Keratinocyte (primary cell): ENCODE results near the gene HSDL1. TPM values are rescaled to one million over a fixed set of nuclear protein-coding genes. Genes with fewer than 3 reads are reported as not detected.

Experiments
- DNase-seq: peaks from one replicate; pipeline ENCODE4 v3.0.0-alpha.2; 2011; ENCODE audit warnings: low read depth, missing footprints, low spot score
- FAIRE-seq: peaks from 2 replicates; lab custom pipeline; 2011; peaks lifted over from hg19 to GRCh38; lab: Jason Lieb, UNC
- H2AFZ ChIP-seq: 2 replicates; pipeline ENCODE4 v1.6.0; 2012; ENCODE audit warnings: low read length, control low read depth, inconsistent platforms; ENCODE audit not compliant: control insufficient read depth
- H3K27ac ChIP-seq: 2 replicates; pipeline ENCODE4 v1.5.1; 2011; ENCODE audit warnings: low read length; ENCODE audit not compliant: control insufficient read depth, insufficient read depth
- H3K27me3 ChIP-seq: 3 replicates; pipeline ENCODE4 v1.6.0; 2011; ENCODE audit warnings: low read length; ENCODE audit not compliant: control insufficient read depth, insufficient read depth; ENCODE audit errors: extremely low read depth
- H3K36me3 ChIP-seq, 2 experiments: 2 replicates in 1 of 2; 3 replicates in 1 of 2; pipeline ENCODE4 v1.5.1; 2011; ENCODE audit warnings: low read length in 2 of 2, mild to moderate bottlenecking in 1 of 2; ENCODE audit not compliant: control insufficient read depth in 2 of 2, insufficient read depth in 2 of 2; ENCODE audit errors: extremely low read depth in 1 of 2
- H3K4me1 ChIP-seq: 3 replicates; pipeline ENCODE4 v1.5.1; 2011; ENCODE audit warnings: low read length; ENCODE audit not compliant: control insufficient read depth, insufficient read depth; ENCODE audit errors: extremely low read depth
- H3K4me2 ChIP-seq: 3 replicates; pipeline ENCODE4 v1.6.0; 2011; ENCODE audit warnings: low read depth, low read length; ENCODE audit not compliant: control insufficient read depth, insufficient read depth; ENCODE audit errors: extremely low read depth
- H3K4me3 ChIP-seq, 3 experiments: fragments of 200-600 bp in 1 of 3; sonication (generic) in 1 of 3; 2 replicates in 2 of 3; 3 replicates in 1 of 3; pipeline ENCODE4 v1.5.1; 2011 to 2016; ENCODE audit warnings: low read length in 3 of 3, mild to moderate bottlenecking in 3 of 3, control low read depth in 2 of 3, inconsistent platforms in 1 of 3, low read depth in 1 of 3, mixed read lengths in 1 of 3, mixed run types in 1 of 3, moderate library complexity in 1 of 3; ENCODE audit not compliant: control insufficient read depth in 2 of 3, insufficient read depth in 2 of 3; ENCODE audit errors: extremely low read depth in 1 of 3
- H3K79me2 ChIP-seq: 2 replicates; pipeline ENCODE4 v1.6.0; 2012; ENCODE audit warnings: low read length; ENCODE audit not compliant: control insufficient read depth, insufficient read depth
- H3K9ac ChIP-seq: 3 replicates; pipeline ENCODE4 v1.6.0; 2011; ENCODE audit warnings: low read length; ENCODE audit not compliant: control insufficient read depth, insufficient read depth; ENCODE audit errors: extremely low read depth
- H3K9me1 ChIP-seq: 3 replicates; pipeline ENCODE4 v1.6.0; 2011; ENCODE audit warnings: low read length; ENCODE audit not compliant: control insufficient read depth, insufficient read depth; ENCODE audit errors: extremely low read depth
- H3K9me3 ChIP-seq: 2 replicates; pipeline ENCODE4 v1.5.1; 2012; ENCODE audit warnings: low read depth, low read length; ENCODE audit not compliant: control insufficient read depth
- H4K20me1 ChIP-seq: 3 replicates; pipeline ENCODE4 v1.6.0; 2011; ENCODE audit warnings: low read length; ENCODE audit not compliant: control insufficient read depth, insufficient read depth; ENCODE audit errors: extremely low read depth
- EZH2 ChIP-seq: IDR thresholded peaks from one replicate; pipeline ENCODE4 v1.6.1; 2012; ENCODE audit warnings: inconsistent platforms, mild to moderate bottlenecking, low read length, moderate library complexity
- dilution Hi-C: fragments of 300-500 bp; cut with MboI; formaldehyde crosslinking; loops from one replicate; pipeline ENCODE4 v1.7.0; 2020; ENCODE audit warnings: low sequenced_read_pairs; ENCODE audit not compliant: extremely low pct_ligation_motif_present
- polyA plus RNA-seq, 5 experiments: library from polyadenylated mRNA; depleted of rRNA in 3 of 5; stranded (reverse) in 3 of 5; stranded (forward) in 1 of 5; unstranded in 1 of 5; fragments of >200 nt; gene quantifications; 1 replicate in 1 of 5; 2 replicates in 3 of 5; 3 replicates in 1 of 5; pipeline versions ENCODE4 v1.2.1 to v1.2.3, GENCODE V29; 2011 to 2012; ENCODE audit warnings: missing spikeins in 2 of 5, low read depth in 1 of 5, low replicate concordance in 1 of 5
- TF ChIP-seq, protein P1 (sequence below), 3 experiments: IDR thresholded peaks in 1 of 3; conservative IDR thresholded peaks in 1 of 3; optimal IDR thresholded peaks in 1 of 3; 2 replicates in 2 of 3; 3 replicates in 1 of 3; pipeline versions ENCODE3 to v1.5.1; 2011; ENCODE audit warnings: low read length in 3 of 3, mild to moderate bottlenecking in 3 of 3, moderate library complexity in 2 of 3, control low read depth in 1 of 3, inconsistent platforms in 1 of 3; ENCODE audit not compliant: insufficient read depth in 2 of 3; ENCODE audit errors: extremely low read depth in 1 of 3

HSDL1 gene
- polyA plus RNA-seq, 1 donor (not counting 4 experiments of a cell fraction or from before 2014, with no cell fraction given) = 18.1 TPM

DNA sequence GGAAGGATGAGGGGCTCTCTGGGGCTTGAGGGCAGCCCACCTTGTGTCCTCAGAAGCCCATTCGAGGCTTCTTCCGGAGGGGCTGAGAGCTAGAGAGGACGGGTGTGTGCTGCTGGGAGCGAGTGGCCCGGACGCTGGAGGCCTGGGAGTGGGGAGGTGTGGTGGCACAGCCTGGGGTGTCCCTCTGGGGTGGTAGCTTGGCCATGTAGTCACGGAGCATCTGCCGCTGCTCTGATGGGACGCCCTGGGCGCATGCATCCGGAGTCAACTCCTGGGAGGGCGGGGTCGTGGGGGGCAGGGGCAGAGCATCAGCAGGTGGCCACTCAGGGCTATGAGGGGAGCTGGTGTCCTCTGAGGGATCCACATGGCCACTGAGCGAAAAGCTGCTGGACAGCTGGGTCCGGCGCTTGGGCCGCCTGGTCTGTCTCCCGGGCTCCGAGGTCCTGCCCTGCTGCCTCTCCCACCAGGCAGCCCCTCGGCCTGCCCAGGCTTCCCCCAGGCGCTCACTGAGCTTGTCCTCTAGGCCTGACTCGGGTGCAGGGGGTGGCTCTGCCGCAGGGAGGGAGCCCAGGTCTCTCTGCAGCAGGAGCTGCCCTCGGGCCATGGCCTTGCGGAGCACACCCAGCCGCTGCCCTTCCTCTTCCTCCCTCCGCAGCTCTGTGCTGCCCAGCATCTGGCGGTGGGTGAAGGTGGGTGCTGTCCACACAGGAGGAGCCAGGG, 34.1 kb upstream of the HSDL1 start:
- dilution Hi-C loops = no loop called here
- H3K4me2 ChIP-seq = no peak overlapping the region
- FAIRE-seq = no peak

DNA sequence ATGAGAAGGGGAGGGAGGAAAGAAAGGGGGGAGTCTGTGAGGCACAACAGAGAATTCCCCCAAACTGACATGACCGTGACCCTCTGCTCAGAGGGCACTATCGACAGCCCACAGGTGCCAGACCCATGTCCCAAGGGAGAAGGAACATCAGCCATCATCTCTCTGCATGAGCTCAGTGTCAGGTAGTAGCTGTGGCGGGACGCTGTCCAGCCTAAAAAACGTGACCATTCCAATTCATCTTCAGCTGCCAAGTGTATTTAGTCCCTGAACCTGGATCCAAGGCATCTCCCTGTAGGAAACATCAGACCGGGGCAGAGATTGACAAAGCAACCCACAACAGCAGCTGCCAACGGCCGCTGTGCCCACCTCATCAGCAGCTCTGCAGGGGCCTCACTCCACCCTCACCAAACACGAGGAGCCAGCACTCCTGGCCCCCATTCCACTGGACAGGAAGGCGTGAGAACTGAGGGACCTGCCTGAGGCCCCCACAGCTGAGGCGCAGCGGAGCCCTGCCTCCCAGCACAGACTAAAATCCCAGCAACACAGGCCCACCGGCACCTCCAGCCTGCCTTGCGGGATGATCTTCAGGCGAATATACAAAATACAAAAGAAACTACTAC, 33.3 kb upstream of the HSDL1 start:
- Histone ChIP-seq H3K36me3 (peaks cover 13 to 17% of the 10 kb centered on the region in 2 experiments), H3K9me3 (no peaks in the 10 kb centered on the region), H3K9me1 (no peaks in the 10 kb centered on the region), H3K4me1 (peaks cover 29% of the 10 kb centered on the region), H3K9ac (no peak overlapping the region), H4K20me1 (peaks cover 2% of the 10 kb centered on the region), H2AFZ (no peak overlapping the region), H3K27ac (peak overlapping the region; percentile 56), H3K79me2 (peaks cover 3% of the 10 kb centered on the region), H3K27me3 (no peaks in the 10 kb centered on the region), H3K4me2 (no peak overlapping the region), H3K4me3 (no peak overlapping the region)
- FAIRE-seq = no peak
- dilution Hi-C loops = no loop called here
- TF ChIP-seq, protein P1, sequence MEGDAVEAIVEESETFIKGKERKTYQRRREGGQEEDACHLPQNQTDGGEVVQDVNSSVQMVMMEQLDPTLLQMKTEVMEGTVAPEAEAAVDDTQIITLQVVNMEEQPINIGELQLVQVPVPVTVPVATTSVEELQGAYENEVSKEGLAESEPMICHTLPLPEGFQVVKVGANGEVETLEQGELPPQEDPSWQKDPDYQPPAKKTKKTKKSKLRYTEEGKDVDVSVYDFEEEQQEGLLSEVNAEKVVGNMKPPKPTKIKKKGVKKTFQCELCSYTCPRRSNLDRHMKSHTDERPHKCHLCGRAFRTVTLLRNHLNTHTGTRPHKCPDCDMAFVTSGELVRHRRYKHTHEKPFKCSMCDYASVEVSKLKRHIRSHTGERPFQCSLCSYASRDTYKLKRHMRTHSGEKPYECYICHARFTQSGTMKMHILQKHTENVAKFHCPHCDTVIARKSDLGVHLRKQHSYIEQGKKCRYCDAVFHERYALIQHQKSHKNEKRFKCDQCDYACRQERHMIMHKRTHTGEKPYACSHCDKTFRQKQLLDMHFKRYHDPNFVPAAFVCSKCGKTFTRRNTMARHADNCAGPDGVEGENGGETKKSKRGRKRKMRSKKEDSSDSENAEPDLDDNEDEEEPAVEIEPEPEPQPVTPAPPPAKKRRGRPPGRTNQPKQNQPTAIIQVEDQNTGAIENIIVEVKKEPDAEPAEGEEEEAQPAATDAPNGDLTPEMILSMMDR (optimal IDR thresholded peaks at IDR 0.05 in 1 of 3, IDR thresholded peaks at IDR 0.05 in 1 of 3, conservative IDR thresholded peaks at IDR 0.05 in 1 of 3; ENCODE audit: extremely low read depth in 1 of 3, insufficient read depth in 2 of 3, low read length in 3 of 3) = no peak
- no peak for TF ChIP-seq EZH2
- no peak for DNase-seq

More for the DNA sequence above, 34.1 kb upstream of the HSDL1 start:
- no peak overlapping the region for H3K9ac ChIP-seq
- H3K79me2 ChIP-seq = peaks cover 7% of the 10 kb centered on the region
- no peaks in the 10 kb centered on the region for H3K9me3 ChIP-seq
- no peak overlapping the region for H3K27ac ChIP-seq
- no peak overlapping the region for H2AFZ ChIP-seq
- no peaks in the 10 kb centered on the region for H3K27me3 ChIP-seq
- H3K36me3 ChIP-seq = peaks cover 15 to 20% of the 10 kb centered on the region in 2 experiments
- H4K20me1 ChIP-seq = peaks cover 2% of the 10 kb centered on the region
- H3K9me1 ChIP-seq = no peaks in the 10 kb centered on the region
- TF ChIP-seq, protein P1 (optimal IDR thresholded peaks at IDR 0.05 in 1 of 3, IDR thresholded peaks at IDR 0.05 in 1 of 3, conservative IDR thresholded peaks at IDR 0.05 in 1 of 3; ENCODE audit: extremely low read depth in 1 of 3, insufficient read depth in 2 of 3, low read length in 3 of 3) = no peak
- no peak for TF ChIP-seq EZH2
- no peak overlapping the region for H3K4me3 ChIP-seq
- DNase-seq = no peak
- peaks cover 29% of the 10 kb centered on the region for H3K4me1 ChIP-seq
